Left ventricle myocardium superior (tissue), 1 donor: ENCODE results near the gene OR51B5. TPM values are rescaled to one million over a fixed set of nuclear protein-coding genes. Genes with fewer than 3 reads are reported as not detected.
"Not testable (repeated sequence)": the region's sequence is repeated elsewhere in the genome, so short reads cannot be mapped to it uniquely, and the experiment has no call there.

ENCODE experiments used
- ATAC-seq: fragments of 200-7000 bp; cut with Tn5 transposase; one replicate; pipeline ENCODE4 v1.9.1; 2020; ENCODE audit warnings: mild to moderate bottlenecking, moderate library complexity
- DNase-seq: peaks from one replicate; pipeline ENCODE4 v3.0.0-alpha.2; 2020
- intact Hi-C: fragments of 100-400 bp; cut with micrococcal nuclease; formaldehyde crosslinking; loops from one replicate; pipeline ENCODE4 v1.11.0; 2022
- long read RNA-seq: library from polyadenylated mRNA; unstranded; transcript quantifications from one replicate; pipeline ENCODE4 v2.0.0, GENCODE V29; 2021
- total RNA-seq: library from RNA; stranded (reverse); fragmentation: NEBNext Ultra II Directional; extraction: Animal tissue kit (Norgen Biotek cat#: 25700); gene quantifications from one replicate; pipeline ENCODE4 v1.2.1, GENCODE V29; 2021
- donor health status: DM: no; HTN: yes; CAD: no; lungs with severe emphysema.

OR51B5 gene, protein sequence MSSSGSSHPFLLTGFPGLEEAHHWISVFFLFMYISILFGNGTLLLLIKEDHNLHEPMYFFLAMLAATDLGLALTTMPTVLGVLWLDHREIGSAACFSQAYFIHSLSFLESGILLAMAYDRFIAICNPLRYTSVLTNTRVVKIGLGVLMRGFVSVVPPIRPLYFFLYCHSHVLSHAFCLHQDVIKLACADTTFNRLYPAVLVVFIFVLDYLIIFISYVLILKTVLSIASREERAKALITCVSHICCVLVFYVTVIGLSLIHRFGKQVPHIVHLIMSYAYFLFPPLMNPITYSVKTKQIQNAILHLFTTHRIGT
- total RNA-seq, result not detected
- long read RNA-seq, result 0 reads

DNA sequence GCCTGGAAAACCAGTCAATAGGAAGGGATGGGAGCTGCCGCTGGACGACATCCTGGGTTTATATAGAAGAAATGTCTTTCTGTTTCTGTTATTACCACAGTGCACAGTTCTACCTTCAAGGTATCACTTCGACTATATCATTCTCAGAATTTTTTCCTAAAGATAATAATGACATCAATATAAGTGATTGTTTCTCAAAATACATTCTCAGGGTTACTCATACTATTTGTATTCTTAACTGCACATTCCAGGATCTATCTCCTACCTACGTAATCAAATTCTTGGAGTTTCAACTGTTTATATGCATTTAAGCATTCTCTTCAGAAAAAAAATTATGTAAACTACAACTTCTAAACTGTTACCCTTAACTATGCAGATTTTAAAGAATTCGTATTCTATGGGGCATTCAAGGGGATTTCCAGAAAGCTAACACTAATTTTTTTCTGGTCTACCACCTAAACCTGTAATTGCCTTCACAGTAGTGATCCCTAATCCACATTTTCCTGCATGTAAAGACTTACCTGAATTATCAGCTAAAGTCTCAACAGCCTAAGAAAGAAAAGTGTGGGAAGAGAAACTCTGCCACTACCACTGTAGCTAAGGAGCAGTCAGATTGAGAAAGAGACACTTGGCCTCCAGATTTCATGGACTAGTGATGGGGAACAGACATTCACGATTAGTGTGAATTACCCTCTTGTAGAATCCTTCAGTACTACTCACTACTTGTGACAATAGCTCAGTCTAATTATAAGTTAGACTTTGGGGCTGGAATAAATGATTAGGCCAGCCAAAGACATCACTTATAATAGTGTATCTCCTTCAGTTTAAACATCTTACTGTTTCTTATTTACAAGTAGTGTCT lies at the start of gene OR51B5:
Gene OR51B5 (minus strand): TSS at position 51 of the 862 bp plus-strand sequence. CDS start 0 bp downstream, at position 51.
- no peak for ATAC-seq
- intact Hi-C loops, result no loop called here
- no peak for DNase-seq

DNA sequence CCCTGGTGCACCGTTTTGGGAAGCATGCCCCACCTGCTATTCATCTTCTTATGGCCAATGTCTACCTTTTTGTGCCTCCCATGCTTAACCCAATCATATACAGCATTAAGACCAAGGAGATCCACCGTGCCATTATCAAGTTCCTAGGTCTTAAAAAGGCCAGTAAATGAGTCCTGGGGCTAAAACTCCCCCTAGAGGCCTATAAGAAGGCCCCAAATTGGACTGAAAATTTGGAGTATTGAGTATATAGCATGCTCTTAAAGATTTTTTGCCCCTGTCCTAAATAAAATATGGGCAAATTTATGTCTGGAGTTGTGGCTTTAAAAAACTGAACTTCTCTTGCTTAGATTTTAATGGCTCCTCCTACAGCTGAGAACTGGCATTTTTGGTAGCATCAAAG lies 46.9 kb upstream of the OR51B5 start:
- DNase-seq (no peak), ATAC-seq (no peak)
- intact Hi-C loops, result no loop called here

DNA sequence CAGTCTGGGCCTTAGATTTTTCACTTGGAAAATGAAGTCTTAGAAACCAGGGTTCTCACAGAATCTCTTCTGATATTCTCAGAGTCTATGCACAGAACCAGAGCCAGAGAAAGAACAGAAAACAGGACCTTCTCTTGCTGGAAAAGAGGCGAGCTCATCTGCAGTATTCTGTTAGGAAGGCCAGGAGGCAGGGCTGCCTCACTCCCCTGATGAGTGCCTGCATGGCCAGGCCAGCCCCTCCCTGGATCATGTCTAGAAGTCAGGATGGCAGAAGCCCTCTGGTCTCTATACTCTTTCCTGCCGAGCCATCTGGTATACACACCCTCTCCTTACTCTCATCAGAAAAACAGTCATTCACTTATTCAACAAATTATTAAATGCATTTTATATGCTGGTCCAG lies 41.0 kb upstream of the OR51B5 start:
- no peak for ATAC-seq
- intact Hi-C loops, result loop anchor here (5.0 kb wide), 1 partner anchor 262 kb away; no protein-coding TSS in a partner anchor
- no peak for DNase-seq

DNA sequence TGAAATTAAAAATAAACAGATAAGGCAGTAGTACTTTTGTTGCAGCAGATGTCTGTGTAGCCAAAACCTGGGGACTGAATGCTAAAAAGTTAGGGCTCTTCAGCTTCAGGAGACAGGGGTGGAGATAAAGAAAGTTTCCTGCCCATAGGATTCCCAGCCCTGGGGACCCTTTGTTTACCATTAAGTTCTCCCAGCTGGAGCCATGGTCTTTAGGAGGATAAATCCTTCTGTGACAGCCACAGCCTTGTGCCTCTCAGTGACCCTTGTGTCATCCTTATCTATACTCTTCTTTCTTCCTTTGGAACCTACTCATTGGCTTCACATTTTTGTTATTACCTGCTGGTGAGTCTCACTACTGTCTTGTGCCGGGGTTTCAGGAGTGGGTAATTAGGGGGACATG lies 40.3 kb upstream of the OR51B5 start, which contains the start of gene OR51M1:
Gene OR51M1 (plus strand): TSS at position 237 of the 400 bp plus-strand sequence. CDS start 5,587 bp downstream, outside the sequence.
- intact Hi-C loops, result loop anchor here (5.0 kb wide), 1 partner anchor 261 kb away; no protein-coding TSS in a partner anchor
- ATAC-seq (no peak), DNase-seq (no peak)

DNA sequence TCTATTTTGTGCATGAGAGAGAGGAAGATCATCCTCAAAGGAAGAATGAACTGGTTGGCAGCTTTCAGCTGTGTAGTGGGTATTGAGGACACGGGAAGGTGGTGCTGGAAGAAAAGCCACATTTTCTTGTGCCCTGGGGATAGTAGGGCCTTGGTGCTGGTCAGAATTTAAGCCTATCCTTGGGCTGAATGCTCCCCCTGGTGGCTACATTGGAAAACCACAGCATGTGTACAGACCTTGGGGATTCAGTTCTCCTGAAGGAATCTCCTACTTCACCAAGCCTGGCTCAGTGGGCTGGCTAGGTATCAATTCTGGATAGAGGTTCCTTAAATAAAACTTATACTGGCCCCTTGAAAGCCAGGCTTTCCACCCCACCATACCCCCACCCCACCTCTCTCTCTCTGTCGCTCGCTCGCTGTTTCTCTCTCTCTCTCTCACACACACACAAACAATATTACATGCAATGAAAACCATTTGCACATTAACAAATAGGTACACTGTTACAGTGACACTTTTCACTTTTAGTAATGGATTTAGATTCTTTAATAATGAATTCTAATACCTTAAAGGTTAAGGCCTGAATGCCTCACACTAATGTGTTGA lies 37.5 kb upstream of the OR51B5 start:
- intact Hi-C loops, result loop anchor here (5.0 kb wide), 1 partner anchor 259 kb away; no protein-coding TSS in a partner anchor
- peak; percentile 28 for DNase-seq
- ATAC-seq, result peak; percentile 77

DNA sequence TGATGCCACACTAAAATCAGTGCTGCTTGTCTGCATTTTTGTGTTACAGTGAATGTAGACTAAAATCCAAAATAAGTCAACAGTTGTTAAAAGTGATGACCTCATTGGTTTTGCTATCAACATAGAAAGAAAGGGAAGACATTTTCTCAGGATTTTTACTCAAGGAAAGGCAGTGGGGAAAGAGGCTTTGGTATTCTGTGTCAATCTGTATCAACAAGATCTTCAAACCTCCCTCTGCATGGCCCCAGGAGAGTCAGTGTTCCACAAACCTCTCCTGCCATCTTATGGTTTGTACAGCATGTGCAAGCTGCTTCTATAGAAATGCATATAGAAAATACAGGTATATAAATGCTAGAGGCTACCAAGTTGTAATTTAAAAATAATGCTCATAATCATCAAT lies 26.5 kb upstream of the OR51B5 start:
- DNase-seq, result no peak
- ATAC-seq, result no peak
- intact Hi-C loops, result no loop called here

DNA sequence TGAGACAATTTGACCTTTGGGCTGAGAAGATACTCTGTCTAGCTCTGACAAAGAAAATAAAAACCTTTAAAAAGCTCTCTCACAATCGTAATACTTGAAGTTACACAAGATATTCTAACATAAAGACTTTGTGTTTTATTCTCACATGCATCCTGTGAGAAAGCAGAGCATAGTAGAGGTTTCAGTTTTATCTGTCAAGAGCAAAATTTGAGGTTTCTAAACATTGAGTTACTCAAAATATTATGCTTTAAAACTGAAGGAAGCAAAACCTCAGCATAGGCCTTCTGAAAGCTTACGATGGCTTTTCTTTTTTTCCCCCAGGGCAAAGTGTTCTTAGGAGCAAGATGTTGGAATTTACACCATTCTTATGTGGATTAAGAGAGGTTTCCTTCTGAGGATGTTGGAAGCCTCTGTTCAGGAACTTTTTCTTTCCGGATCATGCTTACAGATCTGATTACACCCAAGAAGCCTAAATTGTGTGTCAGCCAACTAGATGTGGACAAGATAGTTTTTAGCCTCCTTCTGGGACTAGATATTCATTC lies 25.2 kb upstream of the OR51B5 start:
- intact Hi-C loops, result no loop called here
- no peak for DNase-seq
- no peak for ATAC-seq

DNA sequence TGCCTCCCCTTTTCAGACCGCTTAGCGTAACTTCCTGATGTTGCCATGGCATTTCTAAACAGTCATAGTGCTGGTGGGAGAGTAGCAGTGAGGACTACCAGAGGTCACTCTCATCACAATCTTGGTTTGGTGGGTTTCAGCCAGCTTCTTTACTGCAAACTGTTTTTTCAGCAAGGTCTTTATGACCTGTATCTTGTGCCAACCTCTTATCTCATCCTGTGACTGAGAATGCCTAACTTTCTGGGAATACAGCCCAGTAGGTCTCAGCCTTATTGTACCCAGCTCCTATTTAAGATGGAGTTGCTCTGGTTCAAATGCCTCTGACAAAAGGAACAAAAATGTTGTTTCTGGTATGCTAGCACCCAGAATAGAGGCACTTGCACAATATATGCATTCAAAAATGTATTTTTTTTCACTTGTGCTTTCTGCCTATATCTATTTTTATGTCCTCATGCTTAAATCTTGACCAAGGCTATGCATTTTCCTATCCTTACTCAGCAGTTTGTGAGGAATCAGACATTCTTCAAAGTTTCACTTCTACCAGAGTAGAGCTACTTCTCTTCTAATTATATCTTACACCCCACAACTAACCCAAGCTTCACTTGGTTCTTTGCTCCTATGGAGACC lies 24.2 kb upstream of the OR51B5 start:
- intact Hi-C loops, result no loop called here
- DNase-seq, result no peak
- peak; percentile 63 for ATAC-seq

DNA sequence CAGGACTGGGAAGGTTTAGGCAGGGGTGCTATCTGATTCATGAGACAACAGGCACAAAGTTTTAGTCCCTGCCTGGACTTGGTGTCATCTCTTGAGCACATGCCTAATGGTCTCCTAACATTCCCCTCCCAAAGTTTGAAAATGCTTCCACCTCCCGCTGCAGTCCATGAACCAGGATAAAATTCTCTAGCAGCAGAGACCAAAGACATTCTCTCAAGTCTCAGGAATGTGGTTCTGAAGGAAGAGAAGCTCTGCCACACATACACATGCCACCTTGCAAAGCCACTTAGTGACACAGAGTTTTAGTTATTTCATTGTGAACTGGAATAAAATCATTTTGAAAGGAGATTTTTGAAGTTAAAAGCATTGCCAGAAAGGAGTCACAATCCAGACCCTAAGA lies 23.5 kb upstream of the OR51B5 start:
- ATAC-seq, result no peak
- intact Hi-C loops, result no loop called here
- no peak for DNase-seq

DNA sequence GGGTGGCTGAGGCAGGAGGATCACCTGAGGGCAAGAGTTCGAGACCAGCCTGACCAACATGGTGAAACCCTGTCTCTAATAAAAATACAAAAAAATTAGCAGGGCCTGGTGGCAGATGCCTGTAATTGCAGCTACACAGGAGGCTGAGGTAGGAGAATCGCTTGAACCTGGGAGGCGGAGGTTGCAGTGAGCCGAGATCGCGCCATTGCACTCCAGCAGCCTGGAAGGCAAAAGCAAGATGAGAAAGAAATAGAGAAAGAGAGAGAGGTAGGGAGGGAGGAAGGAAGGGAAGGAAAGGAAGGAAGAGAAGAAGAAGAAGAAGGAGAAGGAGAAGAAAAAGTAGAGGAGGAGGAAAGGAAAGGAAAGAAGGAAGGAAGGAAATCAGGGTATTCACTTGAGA lies 23.0 kb upstream of the OR51B5 start:
- DNase-seq, intact Hi-C loops, ATAC-seq: not testable (repeated sequence)

DNA sequence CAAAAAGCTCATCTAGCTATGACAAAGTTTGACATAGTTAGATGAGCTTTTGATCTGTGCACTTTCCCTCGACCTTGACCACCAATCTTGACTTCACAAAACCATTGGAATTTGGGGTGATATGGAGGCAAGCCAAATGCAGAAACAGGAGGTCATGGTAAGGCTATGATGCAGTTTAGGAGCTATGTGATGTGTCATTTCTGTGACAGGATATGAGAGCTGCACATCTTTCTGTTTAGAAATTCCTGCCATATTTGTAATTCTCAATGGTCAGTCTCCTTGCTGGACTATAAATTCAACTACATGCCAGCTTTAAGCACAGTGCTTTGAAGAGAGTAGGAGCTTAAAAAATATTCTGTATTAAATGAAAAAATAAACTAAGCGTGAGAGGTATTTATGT lies 20.9 kb upstream of the OR51B5 start:
- DNase-seq, result no peak
- intact Hi-C loops, result no loop called here
- no peak for ATAC-seq

DNA sequence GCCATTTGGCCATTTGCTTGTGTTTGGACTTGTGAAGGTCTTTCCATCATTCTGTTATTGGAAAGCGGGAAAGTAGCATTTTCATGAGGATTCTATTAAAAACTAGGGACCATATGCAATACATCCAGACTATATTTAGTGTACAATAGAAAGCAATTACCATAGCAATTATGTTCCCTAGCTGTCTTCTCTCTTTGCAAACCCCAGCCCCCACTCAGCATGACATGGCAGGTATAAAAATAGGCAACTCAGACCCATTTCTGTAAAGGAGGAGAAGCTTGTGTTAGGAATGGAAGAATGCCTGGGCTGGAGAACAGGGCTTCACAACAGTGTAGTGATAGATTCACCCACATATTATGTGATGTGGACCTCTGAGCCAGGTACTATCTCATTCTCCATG lies 20.4 kb upstream of the OR51B5 start:
- ATAC-seq, result no peak
- intact Hi-C loops, result no loop called here

DNA sequence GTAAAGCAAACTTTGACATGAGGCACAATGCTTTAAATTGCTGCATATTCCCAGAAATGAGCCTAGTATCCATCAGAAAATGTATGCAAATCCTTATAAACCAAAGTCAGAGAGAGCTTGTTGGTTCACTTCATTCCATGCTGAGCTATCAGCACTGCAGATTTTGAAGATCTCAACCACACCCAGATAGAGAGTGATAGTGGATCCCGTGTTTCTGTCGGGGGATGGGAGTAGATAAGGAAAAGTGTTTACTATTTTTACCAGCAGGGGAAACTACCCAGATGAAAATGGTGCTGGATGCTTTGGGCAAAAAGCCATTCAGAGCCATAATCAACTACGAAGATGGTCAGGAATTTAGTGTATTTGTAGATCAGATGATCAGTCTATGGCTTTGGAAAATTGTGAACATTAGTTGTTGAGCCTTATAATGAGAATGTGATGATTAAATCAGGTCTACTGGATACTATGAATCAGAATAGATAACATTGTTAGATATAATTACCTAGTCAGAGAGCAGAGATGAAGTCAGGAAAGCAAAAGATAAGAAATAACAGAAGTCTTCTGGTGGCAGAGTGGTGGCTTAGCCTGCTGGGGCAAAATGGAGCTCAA lies 18.8 kb upstream of the OR51B5 start:
- intact Hi-C loops, result no loop called here
- DNase-seq, result no peak
- no peak for ATAC-seq

More for the DNA sequence above, 20.4 kb upstream of the OR51B5 start:
- DNase-seq, result no peak

DNA sequence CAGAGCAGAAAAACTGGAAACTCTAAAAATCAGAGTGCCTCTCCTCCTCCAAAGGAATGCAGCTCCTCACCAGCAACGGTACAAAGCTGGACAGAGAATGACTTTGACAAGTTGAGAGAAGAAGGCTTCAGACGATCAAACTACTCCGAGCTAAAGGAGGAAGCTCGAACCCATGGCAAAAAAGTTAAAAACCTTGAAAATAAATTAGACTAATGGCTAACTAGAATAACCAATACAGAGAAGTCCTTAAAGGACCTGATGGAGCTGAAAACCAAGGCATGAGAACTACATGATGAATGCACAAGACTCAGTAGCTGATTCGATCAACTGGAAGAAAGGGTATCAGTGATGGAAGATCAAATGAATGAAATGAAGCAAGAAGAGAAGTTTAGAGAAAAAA lies 12.7 kb upstream of the OR51B5 start:
- DNase-seq, ATAC-seq, intact Hi-C loops: not testable (repeated sequence)

DNA sequence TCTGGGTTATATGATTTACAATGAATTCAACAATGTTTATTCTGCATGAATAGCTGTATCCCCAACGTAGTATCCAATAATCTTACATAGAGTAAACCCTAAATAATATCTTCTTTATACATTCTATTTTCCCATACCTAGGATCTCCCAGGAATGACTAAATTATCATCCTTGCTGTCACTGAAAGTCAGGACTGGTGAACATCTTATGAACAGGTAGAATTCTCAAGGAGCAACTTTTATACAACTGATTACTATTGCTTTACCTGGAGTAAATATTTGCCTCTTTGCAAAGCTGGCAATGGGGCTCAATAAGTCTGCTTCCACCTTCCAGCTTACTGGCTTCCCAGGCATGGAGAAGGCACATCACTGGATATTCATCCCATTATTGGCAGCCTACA lies 7.9 kb upstream of the OR51B5 start, which contains the start of gene OR51B6:
Gene OR51B6 (plus strand): TSS at position 301 of the 400 bp plus-strand sequence. CDS start 0 bp downstream, at position 301.
- intact Hi-C loops, result no loop called here
- DNase-seq (no peak), ATAC-seq (no peak)

DNA sequence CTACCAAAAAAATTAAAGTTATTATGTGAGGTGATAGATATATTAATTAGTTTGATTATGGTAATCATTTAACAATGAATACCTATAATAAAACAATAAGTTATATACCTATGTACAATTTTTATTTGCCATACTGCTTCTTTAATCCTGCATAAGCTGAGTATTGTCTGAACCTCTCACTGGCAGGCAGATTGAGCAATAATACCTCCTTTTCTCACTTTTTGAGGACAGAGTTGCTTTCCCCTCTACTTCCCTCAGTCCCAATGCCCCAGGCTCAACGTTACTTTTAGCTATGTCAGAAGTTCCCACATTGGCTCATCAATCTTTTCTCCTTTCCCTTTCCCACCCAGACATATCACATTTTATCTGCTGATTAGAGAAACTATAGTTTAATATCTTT lies 6.2 kb upstream of the OR51B5 start:
- ATAC-seq, result no peak
- intact Hi-C loops, result no loop called here
- DNase-seq, result no peak

DNA sequence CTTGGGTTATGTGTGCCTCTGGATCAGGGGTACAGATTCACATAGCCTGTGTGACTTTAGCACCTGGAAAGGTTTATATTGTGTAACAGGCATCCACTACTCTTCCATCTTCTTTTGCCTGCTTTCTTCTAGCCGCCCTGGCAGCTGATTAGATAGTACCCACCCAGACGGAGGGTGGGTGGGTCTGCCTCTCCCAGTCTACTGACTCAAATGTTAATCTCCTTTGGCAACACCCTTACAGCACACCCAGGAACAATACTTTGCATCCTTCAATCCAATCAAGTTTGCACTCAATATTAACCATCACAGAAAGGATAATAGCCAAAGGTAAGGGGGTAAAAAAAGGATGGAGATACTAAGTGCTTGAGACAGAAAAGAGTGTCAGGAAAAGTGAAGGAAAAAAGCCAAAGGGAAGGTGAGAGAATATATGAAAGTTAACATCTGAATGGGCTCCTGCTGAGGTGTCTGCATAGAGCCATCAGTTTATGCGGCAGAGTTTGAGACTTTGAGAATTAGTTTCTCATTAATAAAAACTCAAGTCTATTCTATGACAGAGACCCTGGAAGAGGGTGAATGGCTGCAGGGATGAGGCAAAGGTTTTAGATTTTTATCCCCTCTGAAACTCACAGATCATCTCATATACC lies 5.3 kb upstream of the OR51B5 start:
- intact Hi-C loops, result no loop called here
- ATAC-seq (no peak), DNase-seq (no peak)

DNA sequence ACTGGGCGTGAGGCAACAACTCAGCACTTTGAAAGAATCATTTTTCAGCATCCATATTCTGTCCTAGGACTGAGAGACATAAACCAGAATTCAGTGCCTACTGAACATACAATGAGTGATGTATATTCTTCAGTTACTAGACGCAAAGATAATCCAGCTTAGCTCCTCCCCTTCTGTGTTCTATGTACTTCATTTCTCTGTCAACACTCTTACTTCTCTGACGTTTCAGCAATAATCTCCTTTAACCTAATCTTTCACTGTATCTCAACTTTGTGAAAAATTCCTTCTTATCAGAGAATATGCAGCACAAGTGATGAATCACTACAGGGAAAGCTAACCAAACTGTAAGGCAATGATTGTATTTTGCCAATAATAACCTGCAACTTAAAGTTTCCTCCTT lies 2.5 kb upstream of the OR51B5 start:
- ATAC-seq (no peak), DNase-seq (no peak)
- intact Hi-C loops, result no loop called here
